Transverse colon (tissue), 4 donors: Measurements from ENCODE around the gene STK11IP.

Source experiments
- CTCF ChIP-seq, 5 experiments: fragments of 200-600 bp in 3 of 5; fragments of 450-650 bp in 2 of 5; sonication (generic) in 3 of 5; IDR thresholded peaks; 1 replicate in 2 of 5; 2 replicates in 3 of 5; pipeline ENCODE4 v1.5.1; 2016 to 2017; ENCODE audit warnings: antibody characterized with exemption in 5 of 5, inconsistent platforms in 3 of 5, mild to moderate bottlenecking in 2 of 5, moderate library complexity in 1 of 5
- EP300 ChIP-seq: sonication (generic); formaldehyde crosslinking; IDR thresholded peaks from one replicate; pipeline ENCODE4 v1.6.1; 2017; ENCODE audit warnings: antibody characterized with exemption, low read depth
- POLR2A ChIP-seq: fragments of 450-650 bp; IDR thresholded peaks from one replicate; pipeline ENCODE4 v1.6.1; 2016; ENCODE audit warnings: antibody characterized with exemption, mild to moderate bottlenecking, moderate library complexity
- POLR2AphosphoS5 ChIP-seq, 3 donors: sonication (generic); formaldehyde crosslinking; IDR thresholded peaks; one replicate each; pipeline ENCODE4 v1.6.1; 2016; ENCODE audit warnings: antibody characterized with exemption in 3 of 3

- TF ChIP-seq POLR2AphosphoS5 (IDR thresholded peaks at IDR 0.05) (no peak), CTCF (IDR thresholded peaks at IDR 0.05) (no peak), POLR2A (no peak), EP300 (no peak)
These were observed 10.8 kb downstream of the STK11IP start for GRCh38 chr2:219608399-219608964.
